Muscle layer of duodenum (tissue), 2 donors: ENCODE measurements around the gene ASPN.
"Not testable (repeated sequence)": the region's sequence is repeated elsewhere in the genome, so short reads cannot be mapped to it uniquely, and the experiment has no call there.

Experiments used
- H3K27ac ChIP-seq: one replicate; pipeline ENCODE4 v1.7.0; 2013; ENCODE audit warnings: mild to moderate bottlenecking, low read length
- H3K27me3 ChIP-seq: one replicate; pipeline ENCODE4 v1.7.0; 2013; ENCODE audit warnings: low read depth, mild to moderate bottlenecking, control low read depth, low read length
- H3K36me3 ChIP-seq, 2 donors: one replicate each; pipeline ENCODE4 v1.7.0; 2013; ENCODE audit warnings: low read length in 2 of 2, control low read depth in 1 of 2, mild to moderate bottlenecking in 1 of 2; ENCODE audit not compliant: insufficient read depth in 2 of 2, control insufficient read depth in 1 of 2
- H3K4me1 ChIP-seq, 2 donors: one replicate each; pipeline ENCODE4 v1.7.0; 2013; ENCODE audit warnings: low read length in 2 of 2, mild to moderate bottlenecking in 2 of 2, control low read depth in 1 of 2, moderate library complexity in 1 of 2; ENCODE audit not compliant: insufficient read depth in 2 of 2, control insufficient read depth in 1 of 2
- H3K4me3 ChIP-seq, 2 donors: one replicate each; pipeline ENCODE4 v1.7.0; 2013; ENCODE audit warnings: low read length in 2 of 2, low read depth in 1 of 2, mild to moderate bottlenecking in 1 of 2
- H3K9me3 ChIP-seq, 2 donors: one replicate each; pipeline ENCODE4 v1.7.0; 2013; ENCODE audit warnings: low read length in 2 of 2, control low read depth in 1 of 2, mild to moderate bottlenecking in 1 of 2; ENCODE audit not compliant: control insufficient read depth in 1 of 2
- donor health status: healthy.

Gene ASPN

DNA sequence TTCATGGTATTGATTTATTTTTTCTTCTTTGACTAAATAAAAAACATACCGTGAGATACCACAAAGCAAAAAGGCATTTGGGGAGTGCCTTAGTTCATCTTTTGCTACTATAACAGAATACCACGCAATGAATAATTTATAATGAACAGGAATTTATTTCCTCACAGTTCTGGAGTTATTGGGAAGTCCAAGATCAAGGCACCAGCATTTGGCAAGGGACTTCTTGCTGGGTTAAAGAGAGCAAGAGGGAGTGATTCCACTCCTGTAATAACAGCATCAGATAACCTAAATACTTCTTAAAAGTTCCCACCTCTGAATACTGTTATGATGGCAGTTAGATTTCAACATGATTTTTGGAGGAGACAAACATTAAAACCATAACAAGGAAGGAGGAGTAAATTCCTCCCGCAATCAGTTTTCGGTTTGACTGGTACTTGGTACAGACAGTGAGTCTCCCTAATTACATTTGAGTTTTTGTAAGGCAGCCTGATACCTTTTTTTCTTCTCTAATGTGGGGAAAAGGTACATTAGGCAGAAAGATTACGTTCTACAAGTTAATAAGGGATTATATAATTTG is 49.2 kb downstream of the ASPN start:
- H3K4me3 ChIP-seq, result no peak overlapping the region
- no peaks in the 10 kb centered on the region for H3K36me3 ChIP-seq
- H3K9me3 ChIP-seq, result peaks cover 0 to 2% of the 10 kb centered on the region in 2 donors
- H3K27me3 ChIP-seq, result no peaks in the 10 kb centered on the region
- H3K27ac ChIP-seq, result no peak overlapping the region
- no peaks in the 10 kb centered on the region for H3K4me1 ChIP-seq

DNA sequence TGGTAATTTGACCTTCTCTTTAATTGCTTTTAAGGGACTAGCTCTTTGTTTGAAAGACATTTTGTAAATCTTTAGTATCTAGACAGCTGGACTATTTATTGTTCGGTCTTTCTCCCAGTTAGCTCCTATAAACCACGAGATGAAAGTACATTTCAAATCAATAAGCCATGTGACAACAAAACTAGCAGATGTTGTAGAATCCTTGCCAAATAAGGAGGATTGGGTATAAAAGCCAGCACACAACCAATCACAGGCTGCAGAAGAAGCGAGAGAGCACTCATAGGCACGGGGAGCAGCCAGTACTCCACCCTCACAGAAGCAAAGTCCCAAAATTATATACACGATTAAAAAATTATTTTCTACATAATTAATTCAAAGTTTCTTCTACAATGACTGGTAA is 50.0 kb downstream of the ASPN start:
- Histone ChIP-seq H3K36me3 (no peaks in the 10 kb centered on the region), H3K27me3 (no peaks in the 10 kb centered on the region), H3K27ac (no peak overlapping the region), H3K4me1 (no peaks in the 10 kb centered on the region), H3K9me3 (no peaks in the 10 kb centered on the region), H3K4me3 (no peak overlapping the region)

DNA sequence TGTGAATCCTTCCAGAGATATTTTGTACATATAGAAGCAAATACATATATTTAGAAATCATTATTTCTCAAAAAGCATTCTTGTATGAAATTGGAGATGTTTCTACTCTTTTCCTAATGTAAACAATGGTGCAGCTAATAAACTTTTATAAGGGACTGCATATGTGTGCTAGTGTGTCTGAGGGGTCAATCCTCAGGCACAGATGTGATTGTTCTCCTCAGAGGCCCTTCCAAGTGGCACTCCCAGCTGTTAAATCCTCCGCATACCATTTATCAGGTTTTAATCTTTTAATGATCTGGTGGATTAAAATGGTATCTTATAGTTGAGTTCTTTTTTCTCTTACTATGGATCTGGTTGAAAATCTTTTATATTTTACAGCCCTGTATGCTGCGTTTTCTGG is 52.5 kb downstream of the ASPN start:
- Histone ChIP-seq H3K4me1 (peaks cover 0 to 11% of the 10 kb centered on the region in 2 donors), H3K36me3 (no peaks in the 10 kb centered on the region), H3K9me3 (no peaks in the 10 kb centered on the region), H3K4me3 (no peak overlapping the region), H3K27ac (no peak overlapping the region), H3K27me3 (no peaks in the 10 kb centered on the region)

DNA sequence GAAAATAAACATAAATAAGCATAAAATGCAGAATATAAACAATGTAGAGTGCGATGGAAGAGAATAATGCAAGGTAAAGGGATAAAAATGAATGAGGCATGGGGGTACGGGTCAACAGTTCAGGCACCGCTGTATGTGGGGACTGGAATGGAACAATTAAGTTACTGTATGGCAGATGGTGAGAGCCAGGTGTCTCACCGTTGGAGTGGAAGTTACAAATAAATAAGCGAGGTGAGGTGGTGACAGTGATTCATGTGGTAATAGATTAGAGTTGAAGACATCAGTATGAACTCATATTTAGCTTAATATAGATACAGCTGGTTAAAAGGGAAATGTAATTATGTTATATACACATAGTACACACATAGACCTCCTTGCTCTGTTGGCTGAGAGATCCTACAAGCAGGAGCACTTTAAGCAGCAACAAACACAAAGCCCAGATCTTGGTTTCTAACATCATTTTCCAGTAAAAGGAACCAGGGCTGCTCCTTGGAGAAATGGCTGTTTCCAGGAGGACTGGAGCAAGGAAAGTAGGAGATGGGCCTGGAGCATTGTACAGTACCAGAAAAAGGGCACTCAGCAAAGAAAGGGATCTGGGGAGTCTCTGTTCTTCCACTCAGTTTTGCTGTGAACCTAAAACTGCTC is 55.7 kb downstream of the ASPN start:
- H3K4me1 ChIP-seq, result peaks cover 0 to 18% of the 10 kb centered on the region in 2 donors
- no peaks in the 10 kb centered on the region for H3K36me3 ChIP-seq
- H3K9me3 ChIP-seq, result no peaks in the 10 kb centered on the region
- no peaks in the 10 kb centered on the region for H3K27me3 ChIP-seq
- no peak overlapping the region for H3K27ac ChIP-seq
- no peak overlapping the region for H3K4me3 ChIP-seq

DNA sequence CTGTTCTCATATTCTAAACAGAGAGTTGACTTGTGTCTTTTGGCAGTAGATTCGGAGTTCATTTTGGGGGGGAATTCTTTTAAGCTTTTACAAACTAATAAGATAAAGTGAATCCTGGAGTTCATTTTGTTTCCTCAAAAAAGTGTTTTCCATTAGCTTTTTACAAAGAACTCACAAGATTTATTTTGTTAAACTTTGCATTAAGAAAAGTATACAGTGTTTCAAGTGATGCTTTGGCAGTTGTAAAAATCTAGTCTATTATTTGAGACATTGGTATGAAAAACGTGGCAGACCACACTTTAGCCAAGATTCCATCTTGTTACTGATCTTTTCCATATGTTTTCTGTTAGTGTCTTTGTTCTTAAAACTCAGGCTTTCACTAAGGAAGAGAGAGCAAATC is 56.8 kb downstream of the ASPN start:
- no peaks in the 10 kb centered on the region for H3K9me3 ChIP-seq
- no peaks in the 10 kb centered on the region for H3K36me3 ChIP-seq
- H3K4me3 ChIP-seq, result no peak overlapping the region
- H3K27ac ChIP-seq, result peak overlapping the region; percentile 43
- peaks cover 0 to 18% of the 10 kb centered on the region in 2 donors for H3K4me1 ChIP-seq
- H3K27me3 ChIP-seq, result no peaks in the 10 kb centered on the region

DNA sequence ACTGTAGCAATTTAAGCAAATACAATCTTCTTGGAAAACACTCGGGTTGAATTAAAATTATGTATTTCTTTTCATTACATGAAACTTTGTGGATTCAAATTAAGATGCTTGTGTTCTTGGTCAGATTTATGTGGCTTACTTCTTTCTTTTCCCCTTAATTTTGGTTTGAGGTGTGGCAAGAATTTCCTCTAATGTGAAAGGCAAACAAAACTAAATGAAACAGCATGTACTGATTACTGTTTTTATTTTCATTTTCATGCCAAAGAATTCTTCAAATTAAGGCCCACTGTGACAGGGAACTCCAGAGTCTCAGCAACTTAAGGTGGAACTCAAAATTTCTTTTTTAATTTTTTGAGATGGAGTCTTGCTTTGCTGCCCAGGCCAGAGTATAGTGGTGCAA is 58.0 kb downstream of the ASPN start, which contains the start of gene OMD:
Gene OMD (minus strand): TSS at position 132 of the 400 bp plus-strand sequence. CDS start 6,913 bp downstream, outside the sequence.
- H3K36me3 ChIP-seq, result no peaks in the 10 kb centered on the region
- H3K27me3 ChIP-seq, result no peaks in the 10 kb centered on the region
- H3K4me1 ChIP-seq, result peaks cover 0 to 18% of the 10 kb centered on the region in 2 donors
- H3K9me3 ChIP-seq, result no peaks in the 10 kb centered on the region
- H3K27ac ChIP-seq, result peak within 1 kb of the TSS; percentile 43
- peak within 1 kb of the TSS in 1 of 2 donors; percentile 24 for H3K4me3 ChIP-seq

DNA sequence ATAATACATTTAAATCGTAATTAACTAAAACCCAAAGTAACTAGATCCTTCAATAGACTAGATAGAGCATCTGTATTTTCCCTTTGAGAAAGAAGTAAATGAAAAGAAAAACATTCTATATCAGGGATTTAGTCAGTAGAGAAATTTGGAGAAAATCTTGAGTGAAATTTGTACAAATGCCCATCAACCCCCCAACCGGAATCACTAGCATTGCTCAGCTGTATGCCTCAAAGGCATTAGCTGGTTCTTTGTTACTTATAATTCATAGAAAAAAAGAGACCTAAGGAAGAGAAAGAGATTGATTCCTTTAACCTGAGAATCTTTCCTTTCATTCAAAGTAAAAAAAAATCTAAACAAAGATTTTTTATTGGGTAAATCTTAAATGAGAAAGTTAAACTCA is 58.7 kb downstream of the ASPN start:
- H3K4me3 ChIP-seq, result no peak overlapping the region
- H3K36me3 ChIP-seq, result no peaks in the 10 kb centered on the region
- H3K27ac ChIP-seq, result no peak overlapping the region
- H3K9me3 ChIP-seq, result no peaks in the 10 kb centered on the region
- H3K27me3 ChIP-seq, result no peaks in the 10 kb centered on the region
- H3K4me1 ChIP-seq, result peaks cover 0 to 18% of the 10 kb centered on the region in 2 donors

DNA sequence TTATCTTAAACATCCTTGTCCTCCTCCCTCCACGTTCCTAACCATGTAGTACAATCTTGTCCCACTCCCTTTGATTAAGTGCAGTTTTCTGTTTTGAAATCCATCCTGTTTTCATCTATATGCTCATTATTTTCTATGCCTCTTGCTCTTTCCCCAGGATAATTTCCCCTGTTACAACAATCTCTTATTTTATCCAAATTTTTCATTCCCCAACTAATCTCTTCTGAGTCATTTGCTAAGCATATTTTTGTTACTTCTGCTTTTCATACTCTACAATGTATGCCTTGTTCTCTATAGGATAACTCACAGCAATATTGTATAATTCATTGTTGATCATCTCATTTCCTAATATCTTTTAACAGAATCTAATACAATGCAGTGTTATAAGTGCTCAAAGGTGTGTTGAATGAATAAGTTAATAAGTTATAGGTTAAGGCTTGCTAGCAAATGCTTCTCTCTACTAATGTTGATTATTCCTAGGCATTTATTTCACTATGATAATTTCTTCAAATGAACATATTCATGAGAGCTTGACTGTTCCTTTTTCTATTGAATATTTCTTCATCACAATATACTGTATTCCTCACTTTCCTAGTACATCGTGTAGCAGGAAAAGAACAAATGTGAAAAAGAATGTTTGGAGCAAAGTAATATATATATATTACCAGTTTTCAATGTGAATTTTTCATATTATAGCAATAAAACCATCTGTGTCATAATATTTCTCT is 59.5 kb downstream of the ASPN start:
- H3K36me3 ChIP-seq, result no peaks in the 10 kb centered on the region
- no peak overlapping the region for H3K4me3 ChIP-seq
- no peaks in the 10 kb centered on the region for H3K27me3 ChIP-seq
- no peak overlapping the region for H3K27ac ChIP-seq
- no peaks in the 10 kb centered on the region for H3K9me3 ChIP-seq
- H3K4me1 ChIP-seq, result peaks cover 0 to 18% of the 10 kb centered on the region in 2 donors

DNA sequence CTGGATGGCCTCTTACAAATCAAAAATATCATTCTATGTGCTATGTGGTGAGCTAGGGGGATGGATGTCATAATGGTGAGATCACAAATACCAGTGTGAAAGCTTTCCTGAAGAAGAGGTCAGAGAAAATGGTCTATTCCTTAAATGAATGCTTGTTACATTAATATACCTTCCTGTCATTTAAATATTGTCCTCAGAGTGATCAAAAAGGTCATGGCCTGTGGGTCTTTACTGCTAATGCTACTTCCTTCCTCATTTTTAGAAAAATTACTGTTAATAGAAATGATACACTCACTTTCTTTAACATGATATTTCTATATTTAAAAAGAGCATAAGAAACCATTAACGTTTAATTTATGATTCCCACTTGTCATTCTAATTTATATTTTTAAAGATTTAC is 67.7 kb downstream of the ASPN start:
- Histone ChIP-seq H3K4me1 (no peaks in the 10 kb centered on the region), H3K4me3 (no peak overlapping the region), H3K27ac (no peak overlapping the region), H3K36me3 (no peaks in the 10 kb centered on the region), H3K27me3 (no peaks in the 10 kb centered on the region), H3K9me3 (no peaks in the 10 kb centered on the region)

DNA sequence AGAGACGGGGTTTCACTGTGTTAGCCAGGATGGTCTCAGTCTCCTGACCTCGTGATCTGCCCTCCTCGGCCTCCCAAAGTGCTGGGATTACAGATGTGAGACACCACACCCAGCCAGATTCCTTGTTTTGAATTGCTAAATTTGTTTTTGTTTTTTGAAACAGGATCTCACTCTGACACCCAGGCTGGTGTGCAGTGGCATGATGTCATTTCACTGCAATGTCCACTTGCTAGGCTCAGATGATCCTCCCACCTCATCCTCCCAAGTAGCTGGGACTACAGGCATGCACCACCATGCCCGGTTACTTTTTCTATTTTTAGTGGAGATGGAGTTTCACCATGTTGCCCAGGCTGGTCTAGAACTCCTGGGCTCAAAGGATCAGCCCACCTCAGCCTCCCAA is 71.1 kb downstream of the ASPN start:
- not testable (repeated sequence) for H3K36me3 ChIP-seq, H3K27ac ChIP-seq, H3K4me3 ChIP-seq, H3K9me3 ChIP-seq, H3K27me3 ChIP-seq
- H3K4me1 ChIP-seq, result peaks cover 0 to 12% of the 10 kb centered on the region in 2 donors

DNA sequence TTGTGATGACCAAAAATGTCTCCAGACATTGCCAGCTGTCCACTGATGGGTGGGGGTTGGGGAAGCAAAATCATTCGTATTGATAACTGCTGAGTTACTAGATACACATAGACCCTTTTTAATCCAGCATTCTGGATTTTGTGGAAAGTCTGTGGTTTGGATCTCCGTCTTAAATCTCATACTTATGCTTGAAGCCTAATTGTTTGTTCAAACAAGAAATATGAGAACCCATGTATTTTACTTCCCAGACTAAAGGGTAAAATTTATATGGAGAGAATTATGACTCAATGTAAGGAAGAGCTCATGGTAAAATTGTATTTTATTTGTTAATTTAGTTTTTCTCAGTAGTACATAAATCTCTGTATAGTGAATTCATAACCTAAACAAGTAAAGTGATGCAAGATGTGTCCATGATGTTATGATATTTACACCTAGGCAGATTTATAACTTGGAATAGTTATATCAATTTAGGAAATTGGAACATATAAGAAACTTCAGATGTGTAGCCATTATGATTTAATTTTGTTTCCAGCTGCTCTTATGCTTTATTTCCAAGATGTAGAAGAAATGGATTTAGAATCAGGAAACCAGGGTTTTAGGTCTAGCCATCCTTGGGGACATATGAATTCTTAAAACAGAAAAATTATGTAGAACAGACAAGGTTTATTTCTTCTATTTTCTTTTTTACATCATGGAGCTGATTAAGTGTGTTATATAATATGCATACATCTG is 73.4 kb downstream of the ASPN start:
- no peaks in the 10 kb centered on the region for H3K36me3 ChIP-seq

More for the DNA sequence above, 73.4 kb downstream of the ASPN start:
- H3K27ac ChIP-seq, result no peak overlapping the region
- no peaks in the 10 kb centered on the region for H3K9me3 ChIP-seq
- H3K4me1 ChIP-seq, result peaks cover 6 to 17% of the 10 kb centered on the region in 2 donors
- no peak overlapping the region for H3K4me3 ChIP-seq
- H3K27me3 ChIP-seq, result no peaks in the 10 kb centered on the region
